HG03575 (cell line): Measurements from ENCODE around the gene ATF7IP.

Experiments used
- ATAC-seq: cut with Tn5 transposase; IDR thresholded peaks from one replicate; pipeline ENCODE4 v1.9.1; 2021; ENCODE audit not compliant: unreplicated experiment, insufficient number of reproducible peaks, low FRiP score; ENCODE audit errors: extremely low read depth

Gene ATF7IP

DNA sequence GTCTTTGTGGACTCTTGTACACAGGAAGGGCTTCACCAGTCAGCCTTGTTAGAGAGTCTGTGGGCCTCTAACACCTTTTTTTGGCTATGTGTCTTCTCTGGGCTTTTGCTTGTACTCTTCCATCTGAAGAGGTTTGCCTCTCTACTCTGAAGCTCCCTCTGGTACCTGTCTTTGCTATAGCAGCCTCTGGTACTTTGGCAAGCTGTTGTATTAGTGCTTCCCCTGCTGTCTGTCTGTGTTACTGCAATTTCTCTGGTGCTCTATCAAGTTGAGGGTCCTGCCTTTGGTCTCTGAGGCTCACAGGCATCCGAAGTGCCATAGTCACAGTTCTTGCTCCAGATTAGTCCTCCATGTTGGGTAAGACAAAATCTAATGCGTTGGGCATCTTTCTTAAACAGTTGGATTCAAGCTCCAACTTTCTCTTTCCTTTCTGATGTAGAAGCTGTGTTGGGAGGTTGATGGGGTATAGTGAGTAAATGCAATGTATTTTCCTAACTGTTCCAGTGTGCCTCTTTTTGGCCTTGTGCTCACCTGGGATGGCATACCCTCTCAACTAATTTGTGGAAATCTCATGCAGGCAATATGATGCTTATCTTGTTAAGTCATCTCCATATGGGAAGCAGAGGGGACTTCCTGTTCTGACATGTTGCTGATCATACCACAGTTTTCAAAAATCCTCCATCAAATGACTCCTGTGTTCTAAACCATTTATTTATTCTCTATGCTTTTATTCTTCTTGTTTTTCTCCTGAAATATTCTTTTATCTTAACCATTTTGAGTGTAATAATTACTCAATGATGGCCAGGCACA is 88.8 kb downstream of the ATF7IP start:
- no peak for ATAC-seq

DNA sequence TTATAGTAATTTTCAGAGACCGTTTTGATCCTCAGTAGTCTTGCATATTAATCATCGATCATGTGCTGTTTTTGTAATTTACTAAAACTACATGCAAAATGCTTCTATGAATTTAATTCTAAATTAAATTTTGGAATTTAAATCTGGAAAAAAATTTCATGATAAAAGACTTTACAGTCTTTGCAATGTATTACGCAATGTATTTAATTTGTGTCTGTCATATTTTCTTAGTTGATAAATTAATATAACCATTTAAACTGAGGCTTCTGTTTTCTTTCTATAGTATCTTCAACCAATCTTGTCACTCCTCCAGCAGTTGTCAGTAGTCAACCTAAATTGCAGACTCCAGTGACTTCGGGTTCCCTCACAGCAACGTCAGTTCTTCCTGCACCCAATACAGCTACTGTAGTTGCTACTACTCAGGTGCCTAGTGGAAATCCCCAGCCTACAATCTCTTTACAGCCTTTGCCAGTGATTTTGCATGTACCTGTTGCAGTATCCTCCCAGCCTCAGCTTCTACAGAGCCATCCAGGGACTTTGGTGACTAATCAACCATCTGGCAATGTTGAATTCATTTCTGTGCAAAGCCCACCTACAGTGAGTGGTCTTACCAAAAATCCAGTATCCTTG is 94.8 kb downstream of the ATF7IP start:
- no peak for ATAC-seq

DNA sequence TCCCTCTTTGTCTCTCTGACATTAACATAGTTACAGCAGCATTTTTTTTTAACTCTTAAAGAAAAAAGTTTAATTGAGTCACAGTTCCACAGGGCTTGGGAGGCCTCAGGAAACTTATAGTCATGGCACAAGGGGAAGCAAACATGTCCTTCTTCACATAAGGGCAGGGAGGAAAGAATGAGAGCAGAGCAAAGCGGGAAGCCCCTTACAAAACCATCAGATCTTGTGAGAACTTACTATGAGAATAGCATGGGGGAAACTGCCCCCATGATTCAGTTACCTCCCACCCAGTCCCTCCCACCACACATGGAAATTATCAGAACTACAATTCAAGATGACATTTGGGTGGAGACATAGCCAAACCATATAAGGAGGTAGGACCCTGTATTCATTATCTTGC is 106.0 kb downstream of the ATF7IP start:
- ATAC-seq, result no peak

DNA sequence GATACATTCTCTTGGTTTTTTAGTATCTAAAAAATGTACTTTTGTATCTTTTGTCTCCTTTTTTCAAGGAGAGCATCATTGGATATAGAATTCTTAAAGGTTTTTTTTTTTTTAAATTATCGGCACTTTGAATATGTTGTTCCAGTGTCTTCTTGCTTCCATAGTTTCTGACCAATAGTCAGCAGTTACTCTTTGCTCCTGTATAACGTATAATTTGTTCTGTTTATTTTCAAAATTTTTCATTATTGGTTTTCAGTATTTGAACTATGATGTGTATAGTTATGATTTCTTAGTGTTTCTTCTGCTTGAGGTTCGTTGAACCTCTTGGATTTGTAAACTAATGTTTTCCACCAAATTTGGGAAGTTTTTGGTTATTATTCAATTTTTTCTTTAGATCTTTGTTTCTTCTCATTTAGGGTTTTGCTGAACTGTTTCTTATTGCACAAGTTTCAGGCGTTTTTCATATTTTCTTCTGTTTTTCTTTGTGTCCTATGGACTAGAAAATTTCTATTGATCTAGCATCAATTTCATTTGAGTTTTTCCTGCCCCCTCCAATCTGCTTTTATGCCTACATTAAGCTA is 108.3 kb downstream of the ATF7IP start:
- no peak for ATAC-seq

DNA sequence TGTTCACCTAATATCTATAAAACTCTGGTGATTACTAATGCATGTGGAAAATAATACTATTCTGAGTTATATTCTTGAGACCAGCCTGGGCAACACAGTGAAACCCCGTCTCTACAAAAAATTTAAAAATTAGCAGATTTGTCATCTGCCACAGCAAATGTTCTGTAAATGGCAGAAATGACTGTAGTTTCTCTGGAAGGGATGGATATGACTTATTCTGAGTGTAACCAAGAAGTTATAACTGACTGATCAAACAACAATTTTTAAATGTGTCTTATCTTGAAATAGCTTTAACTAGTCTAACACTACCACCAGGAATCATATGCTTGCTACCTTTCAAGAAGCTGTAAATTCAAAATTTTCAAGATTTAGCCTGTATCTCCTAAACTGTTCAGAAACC is 113.5 kb downstream of the ATF7IP start:
- ATAC-seq, result no peak

DNA sequence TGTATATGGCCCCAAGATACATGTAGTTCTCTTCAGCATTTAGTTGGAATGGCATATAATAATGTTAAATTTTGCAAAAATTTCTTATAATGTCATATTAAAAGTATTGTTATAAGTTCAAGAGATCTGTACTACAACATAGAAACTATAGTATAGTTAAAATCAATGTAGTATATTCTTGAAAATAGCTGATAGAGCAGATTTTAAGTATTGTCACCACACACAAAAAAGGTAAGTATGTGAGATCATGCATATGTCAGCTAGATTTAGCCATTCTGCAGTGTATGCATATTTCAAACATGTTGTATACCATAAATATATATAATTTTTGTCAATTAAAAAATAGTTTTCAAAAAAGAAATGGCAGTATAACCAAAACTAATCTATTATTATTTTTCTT is 115.7 kb downstream of the ATF7IP start:
- ATAC-seq, result no peak

DNA sequence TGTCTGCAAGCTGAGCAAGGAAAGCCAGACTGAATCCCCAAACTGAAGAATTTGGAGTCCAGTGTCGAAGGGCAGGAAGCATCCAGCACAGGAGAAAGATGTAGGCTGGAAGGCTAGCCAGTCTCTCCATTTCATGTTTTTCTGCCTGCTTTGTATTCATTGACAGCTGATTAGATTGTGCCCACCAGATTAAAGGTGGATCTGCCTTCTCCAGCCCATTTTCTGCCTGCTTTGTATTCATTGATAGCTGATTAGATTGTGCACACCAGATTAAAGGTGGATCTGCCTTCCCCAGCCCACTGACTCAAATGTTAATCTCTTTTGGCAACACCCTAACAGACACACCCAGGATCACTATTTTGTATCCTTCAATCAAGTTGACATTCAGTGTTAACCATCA is 116.9 kb downstream of the ATF7IP start:
- ATAC-seq, result no peak

DNA sequence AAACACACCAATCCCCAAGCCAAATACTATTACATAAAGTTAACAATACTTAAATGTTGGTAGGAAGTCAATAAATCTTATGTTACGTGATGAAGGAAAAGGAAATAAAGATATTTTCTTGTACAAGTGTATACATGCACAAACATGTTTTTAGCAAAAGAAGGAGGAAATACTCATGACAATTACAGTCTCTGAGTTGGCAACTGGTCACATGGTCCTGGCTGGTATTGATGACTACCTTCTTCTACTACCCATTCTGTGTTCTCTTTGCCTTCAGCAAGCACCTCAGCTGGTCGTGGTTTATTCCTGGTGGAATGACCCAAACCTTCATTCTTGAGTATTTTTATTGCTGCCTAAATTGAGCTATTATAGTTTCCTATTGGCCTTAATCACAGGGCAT is 117.4 kb downstream of the ATF7IP start:
- no peak for ATAC-seq

DNA sequence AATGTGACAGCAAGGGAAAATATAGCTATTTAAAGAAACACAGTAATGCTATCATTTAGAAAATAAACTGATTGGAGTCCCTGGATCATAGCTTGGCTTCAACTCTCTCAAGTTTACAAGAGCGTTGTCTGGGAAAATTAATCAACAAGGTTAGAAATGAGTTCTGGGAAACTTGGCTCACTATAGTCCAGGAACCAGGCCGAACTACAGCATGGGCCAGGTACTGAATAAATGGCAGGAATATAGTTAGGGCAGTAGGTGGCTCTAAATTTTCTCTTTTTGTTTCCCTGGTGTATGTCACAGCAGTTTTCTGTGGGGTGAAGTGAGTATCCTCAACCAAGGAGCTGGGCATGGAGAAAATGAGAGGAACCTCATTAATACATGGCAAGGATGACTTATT is 129.8 kb downstream of the ATF7IP start:
- ATAC-seq, result no peak

DNA sequence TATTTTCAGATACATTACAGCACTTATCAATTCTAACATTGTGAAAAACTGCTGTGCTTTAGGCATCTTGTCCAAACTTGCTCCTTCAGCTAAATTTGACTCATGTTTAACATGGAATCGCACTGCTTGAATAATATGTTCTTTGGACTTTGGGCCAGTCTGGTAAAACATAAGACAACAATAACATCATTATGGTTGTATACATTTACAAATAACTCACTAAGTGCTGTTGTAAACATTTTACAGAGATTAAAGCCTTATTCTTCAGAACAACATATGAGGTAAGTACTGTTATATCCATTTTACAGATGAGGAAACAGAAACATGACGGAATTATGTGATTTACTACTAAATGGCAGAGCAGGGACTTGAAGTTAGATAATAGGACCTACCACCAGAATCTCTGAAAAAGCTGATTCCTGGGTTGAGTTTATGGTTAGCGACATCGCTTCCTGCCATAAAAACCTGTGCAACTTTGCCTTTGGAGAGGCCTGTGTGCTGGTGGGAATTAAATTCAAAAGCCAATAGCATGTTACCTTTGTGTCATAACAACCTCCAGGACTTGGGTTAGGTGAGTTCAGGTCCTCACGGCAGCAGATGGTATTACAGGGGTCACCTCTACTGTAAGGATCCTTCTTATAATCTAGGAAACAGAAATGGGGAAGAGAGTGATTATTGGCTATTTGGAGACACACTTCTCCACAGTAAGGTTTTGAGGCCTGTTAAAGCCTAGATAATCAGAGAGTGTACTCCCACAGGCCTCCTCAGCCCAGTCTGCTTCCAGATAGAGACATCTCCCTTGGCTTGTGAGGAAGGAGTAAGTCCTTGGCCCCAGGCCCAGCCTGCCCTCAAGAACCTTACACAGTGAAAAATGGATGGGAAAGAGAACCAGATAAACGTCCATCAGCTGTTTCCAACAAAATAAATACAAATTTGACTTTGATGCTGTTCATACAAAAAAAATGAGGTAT is 140.4 kb downstream of the ATF7IP start:
- ATAC-seq, result no peak

DNA sequence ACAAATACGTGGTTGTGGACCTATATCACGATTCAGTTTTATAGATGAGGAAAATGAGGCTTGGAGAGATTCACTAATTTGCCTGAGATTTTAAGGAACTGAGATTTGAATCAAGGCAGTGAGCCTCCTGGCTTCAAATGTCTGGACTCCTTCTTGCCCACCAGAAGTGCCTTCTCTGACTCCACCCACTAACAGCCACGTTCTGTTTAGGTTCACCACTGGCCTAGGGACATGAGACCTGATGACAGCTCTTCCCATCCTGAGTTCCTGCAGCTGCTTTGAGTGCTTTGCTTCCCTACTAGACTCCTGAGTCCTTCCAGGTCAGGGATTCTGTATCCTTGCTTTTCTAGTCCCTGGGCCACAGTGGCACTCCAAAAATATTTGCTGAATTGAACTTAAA is 145.1 kb downstream of the ATF7IP start:
- no peak for ATAC-seq

DNA sequence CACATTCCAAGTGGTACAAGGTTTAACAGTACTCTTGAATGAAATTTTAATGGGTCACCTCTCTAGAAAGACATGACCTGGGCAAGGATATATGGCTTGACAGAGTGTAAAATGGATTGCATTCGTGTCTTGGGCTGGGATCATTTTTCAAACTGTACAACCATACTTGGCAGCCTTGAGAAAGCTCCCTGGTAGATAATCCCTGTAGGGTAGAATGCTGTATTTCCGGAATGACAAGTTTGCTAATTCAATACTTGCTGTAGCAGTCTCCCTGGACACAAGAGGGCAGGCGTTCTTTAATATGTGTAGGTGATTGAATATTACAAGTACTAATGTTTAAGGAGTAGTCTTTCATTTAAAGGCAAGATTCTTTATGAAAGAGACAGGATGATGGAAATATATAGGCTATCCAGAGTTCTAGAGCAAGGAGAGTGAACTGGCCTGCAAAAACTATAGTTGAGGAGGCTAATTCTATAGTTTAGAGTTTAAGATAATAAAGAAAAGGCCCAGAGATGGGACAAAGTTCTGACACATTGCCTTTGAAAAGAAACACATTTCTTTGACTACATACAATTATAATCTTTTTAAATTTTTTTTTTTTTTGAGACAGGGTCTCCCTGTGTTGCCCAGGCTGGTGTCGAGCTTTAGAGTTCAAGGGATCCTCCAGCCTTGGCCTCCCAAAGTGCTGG is 148.8 kb downstream of the ATF7IP start:
- no peak for ATAC-seq

DNA sequence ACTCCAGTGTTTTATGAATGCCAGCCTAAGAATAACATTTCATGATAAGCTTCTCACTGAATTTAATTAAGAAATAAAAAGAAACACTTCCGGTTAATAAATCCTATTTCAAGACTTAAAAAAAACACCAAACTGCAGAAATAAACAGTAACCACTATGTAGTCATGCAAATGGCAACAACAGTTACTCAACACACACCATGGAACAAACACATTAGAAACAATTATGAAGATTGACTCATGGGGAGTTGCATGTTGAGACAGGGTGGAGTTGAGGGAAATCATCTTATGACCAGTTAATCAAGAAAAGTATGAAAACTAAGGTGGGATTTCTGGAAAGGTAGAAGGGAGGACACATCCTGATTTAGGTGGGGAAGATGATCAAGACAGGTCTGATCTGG is 149.5 kb downstream of the ATF7IP start:
- ATAC-seq, result no peak

DNA sequence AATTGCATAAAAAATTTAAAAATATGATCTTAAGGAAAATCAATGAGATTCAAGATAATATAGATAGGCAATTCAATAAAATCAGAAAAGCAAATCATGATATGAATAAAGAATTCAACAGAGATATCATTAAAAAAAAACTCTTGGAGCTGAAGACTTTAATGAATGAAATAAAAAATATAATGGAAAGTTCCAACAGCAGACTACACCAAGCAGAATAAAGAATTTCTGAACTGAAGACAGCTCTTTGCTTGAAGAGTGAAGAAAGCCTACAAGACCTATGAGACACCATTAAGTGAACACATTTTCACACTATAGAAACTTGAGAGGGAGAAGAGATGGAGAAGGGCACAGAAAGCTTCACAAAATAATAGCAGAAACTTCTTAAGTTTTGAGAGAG is 156.3 kb downstream of the ATF7IP start:
- ATAC-seq, result no peak

DNA sequence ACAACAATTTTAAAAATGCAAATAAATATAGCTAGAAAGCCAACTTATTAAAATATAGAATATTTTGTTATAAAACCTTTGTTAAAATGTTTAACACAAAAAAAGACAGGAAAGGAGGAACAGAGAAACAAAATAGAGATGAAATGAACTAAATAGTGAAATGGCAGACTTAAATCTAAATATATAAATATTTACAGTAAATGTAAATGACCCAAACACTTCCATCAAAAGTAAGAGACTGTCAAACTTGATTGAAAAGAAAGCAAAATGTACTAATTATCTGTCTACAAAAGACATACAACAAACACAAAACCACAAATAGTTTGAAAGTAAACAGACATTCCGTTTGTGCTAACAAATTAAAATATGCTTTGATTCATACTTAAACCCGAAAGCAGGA is 160.5 kb downstream of the ATF7IP start:
- no peak for ATAC-seq

DNA sequence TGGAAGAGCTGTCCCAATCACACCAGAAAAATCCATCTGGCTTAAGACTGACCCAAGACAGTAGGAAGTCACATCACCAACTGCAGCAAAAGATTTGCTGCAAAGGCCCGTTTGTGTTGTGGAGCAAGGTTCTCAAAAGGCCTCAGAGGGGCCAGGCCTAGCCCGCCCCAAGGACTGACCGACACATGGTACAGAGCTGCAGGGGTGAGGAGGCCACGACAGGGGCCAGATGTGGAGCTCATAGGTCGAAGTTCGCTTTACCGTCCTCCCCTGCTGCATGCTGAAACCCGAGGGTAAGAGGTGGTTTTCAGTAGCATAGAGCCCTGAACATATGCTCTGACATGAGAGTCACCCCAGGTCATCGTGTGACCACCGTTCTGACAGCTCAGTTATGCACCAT is 166.7 kb downstream of the ATF7IP start:
- ATAC-seq, result no peak

DNA sequence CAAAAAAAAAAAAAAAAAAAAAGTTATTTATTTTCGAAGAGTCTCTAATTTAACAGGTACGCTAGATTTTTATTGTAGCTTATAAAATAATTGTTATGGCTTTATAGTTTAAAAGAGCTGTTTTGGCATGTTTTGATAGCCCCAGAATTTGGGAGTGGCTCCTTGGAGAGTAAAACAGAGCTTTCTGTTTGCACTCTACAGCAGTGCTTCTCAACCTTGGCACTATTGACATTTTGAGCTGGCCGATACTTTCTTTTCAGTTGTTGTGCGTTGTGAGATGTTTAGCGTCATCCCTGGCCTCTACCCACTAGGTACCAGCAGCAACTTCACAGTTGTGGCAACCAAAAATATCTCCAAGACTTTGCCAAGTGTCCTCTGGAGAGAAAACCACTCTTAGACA is 171.6 kb downstream of the ATF7IP start:
- no peak for ATAC-seq

DNA sequence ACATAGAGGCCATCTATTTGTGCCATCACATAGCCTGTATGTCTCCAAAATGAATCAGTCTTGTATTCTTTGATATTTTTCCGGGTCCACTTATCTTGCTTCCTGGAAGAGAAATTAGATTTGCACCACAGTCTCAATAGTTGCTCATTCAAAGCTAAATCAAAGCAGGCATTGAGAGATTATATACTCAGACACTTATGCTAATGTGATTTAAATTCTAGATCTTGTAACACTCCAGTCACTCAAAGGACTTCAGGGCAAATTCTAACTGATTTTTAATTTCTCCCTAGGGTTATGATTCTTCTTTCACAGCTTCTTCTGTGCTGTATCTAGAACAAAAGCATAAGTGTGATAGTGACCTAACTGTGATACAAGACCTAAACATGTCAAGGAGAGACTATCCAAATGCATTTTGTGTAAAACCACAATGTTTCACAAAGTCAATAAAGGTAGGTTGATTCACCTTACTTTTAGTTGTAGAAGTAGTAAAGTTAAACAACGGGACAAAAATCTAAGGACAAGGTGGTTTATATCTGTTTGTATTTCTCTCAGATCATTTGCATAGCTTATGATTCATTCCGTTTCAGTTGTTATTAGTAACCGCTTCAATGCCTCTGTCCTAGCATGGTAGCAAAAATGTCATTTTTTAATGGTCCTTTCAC is 175.4 kb downstream of the ATF7IP start:
- ATAC-seq, result no peak
